Right lung (tissue), 5 donors: ENCODE measurements around the gene SPIRE2. TPM values are rescaled to one million over a fixed set of nuclear protein-coding genes. Genes with fewer than 3 reads are reported as not detected.

Source experiments
- DNase-seq, 2 donors: peaks; one replicate each; pipeline ENCODE4 v3.0.0-alpha.2; 2013
- polyA plus RNA-seq, 5 donors: library from polyadenylated mRNA; unstranded; fragments of 120-200 nt; gene quantifications; one replicate each; pipeline versions ENCODE4 v1.2.1 to v1.2.3, GENCODE V29; 2013; ENCODE audit warnings: inconsistent platforms in 1 of 5, low replicate concordance in 1 of 5; ENCODE audit not compliant: insufficient read length in 5 of 5, insufficient read depth in 1 of 5

Gene SPIRE2
- polyA plus RNA-seq, 5 donors = 10.3 to 18.1 (median 11.4) TPM

- DNase-seq = no peak
Measured at GRCh38 chr16:89895482-89896250, 67.4 kb downstream of the SPIRE2 start.

- DNase-seq = no peak
Measured at GRCh38 chr16:89897204-89897603, 68.9 kb downstream of the SPIRE2 start.

- no peak for DNase-seq
Measured at GRCh38 chr16:89898201-89898967, 70.1 kb downstream of the SPIRE2 start.

- no peak for DNase-seq
Measured at GRCh38 chr16:89899879-89900481, 71.7 kb downstream of the SPIRE2 start.

- DNase-seq = no peak
Measured at GRCh38 chr16:89900885-89901284, 72.6 kb downstream of the SPIRE2 start.

- DNase-seq = no peak
Measured at GRCh38 chr16:89902980-89903379, 74.7 kb downstream of the SPIRE2 start.

GRCh38 chr16:89903908-89904515 is 75.7 kb downstream of the SPIRE2 start:
- no peak for DNase-seq

- no peak for DNase-seq
Measured at GRCh38 chr16:89904606-89905510, 76.6 kb downstream of the SPIRE2 start.

GRCh38 chr16:89905511-89906139 is 77.3 kb downstream of the SPIRE2 start:
- DNase-seq = no peak

- no peak for DNase-seq
Measured at GRCh38 chr16:89906140-89907025, 78.1 kb downstream of the SPIRE2 start.

- DNase-seq = no peak
Measured at GRCh38 chr16:89907055-89907814, 79.0 kb downstream of the SPIRE2 start.

- no peak for DNase-seq
Measured at GRCh38 chr16:89908236-89908635, 80.0 kb downstream of the SPIRE2 start.

- DNase-seq = peak in 1 of 2 donors; percentile 36
Measured at GRCh38 chr16:89909777-89910716, 81.8 kb downstream of the SPIRE2 start.

- no peak for DNase-seq
Measured at GRCh38 chr16:89910717-89911354, 82.6 kb downstream of the SPIRE2 start.

- no peak for DNase-seq
Measured at GRCh38 chr16:89911375-89911774, 83.1 kb downstream of the SPIRE2 start.

GRCh38 chr16:89912143-89912542 is 83.9 kb downstream of the SPIRE2 start:
- no peak for DNase-seq

GRCh38 chr16:89912627-89913026 is 84.4 kb downstream of the SPIRE2 start:
- DNase-seq = no peak
